GM23338 (cell line): Measurements from ENCODE around the gene CNNM2. TPM values are rescaled to one million over a fixed set of nuclear protein-coding genes. Genes with fewer than 3 reads are reported as not detected.

Source experiments
- ATAC-seq: fragments of 200-7000 bp; cut with Tn5 transposase; 3 replicates; pipeline ENCODE4 v1.9.1; 2020
- DNase-seq: peaks from one replicate; pipeline ENCODE4 v3.0.0-alpha.2; 2015; ENCODE audit warnings: low spot score
- H2AFZ ChIP-seq: fragments of 200-600 bp; sonication (generic); 2 replicates; pipeline ENCODE4 v1.8.0; 2016; ENCODE audit warnings: antibody characterized with exemption, mild to moderate bottlenecking, moderate library complexity
- H3F3A ChIP-seq: fragments of 200-600 bp; sonication (generic); replicated peaks from 2 replicates; pipeline ENCODE4 v1.8.0; 2017; ENCODE audit warnings: antibody characterized with exemption, mixed run types, low read depth
- H3K27ac ChIP-seq: fragments of 200-600 bp; sonication (generic); 2 replicates; pipeline ENCODE4 v1.6.1; 2016; ENCODE audit warnings: low read depth
- H3K27me3 ChIP-seq: fragments of 200-600 bp; sonication (generic); 2 replicates; pipeline ENCODE4 v1.8.0; 2016; ENCODE audit warnings: mild to moderate bottlenecking, mixed run types, moderate library complexity; ENCODE audit not compliant: insufficient read depth
- H3K36me3 ChIP-seq: fragments of 200-600 bp; sonication (generic); 2 replicates; pipeline ENCODE4 v1.8.0; 2016; ENCODE audit warnings: mild to moderate bottlenecking; ENCODE audit not compliant: insufficient read depth
- H3K4me1 ChIP-seq: fragments of 200-600 bp; sonication (generic); 2 replicates; pipeline ENCODE4 v1.8.0; 2016; ENCODE audit warnings: mild to moderate bottlenecking, moderate library complexity; ENCODE audit not compliant: insufficient read depth
- H3K4me2 ChIP-seq: fragments of 200-600 bp; sonication (generic); 2 replicates; pipeline ENCODE4 v1.7.1; 2017; ENCODE audit warnings: mixed run types
- H3K4me3 ChIP-seq: fragments of 200-600 bp; sonication (generic); 2 replicates; pipeline ENCODE4 v1.6.1; 2016; ENCODE audit warnings: mixed run types
- H3K79me2 ChIP-seq: fragments of 200-600 bp; sonication (generic); replicated peaks from 2 replicates; pipeline ENCODE4 v1.8.0; 2017; ENCODE audit warnings: mild to moderate bottlenecking; ENCODE audit not compliant: insufficient read depth
- H3K9me2 ChIP-seq: fragments of 200-600 bp; sonication (generic); 2 replicates; pipeline ENCODE4 v1.8.0; 2017; ENCODE audit not compliant: insufficient read depth
- H4K20me1 ChIP-seq: fragments of 200-600 bp; sonication (generic); replicated peaks from 2 replicates; pipeline ENCODE4 v1.8.0; 2017; ENCODE audit warnings: mild to moderate bottlenecking; ENCODE audit not compliant: insufficient read depth
- H3K27ac Mint-ChIP-seq: 2 replicates; pipeline ENCODE4 v1.8.0; 2020; ENCODE audit warnings: inconsistent platforms, mild to moderate bottlenecking, moderate library complexity, mixed read lengths
- H3K27me3 Mint-ChIP-seq: 3 replicates; pipeline ENCODE4 v1.8.0; 2022; ENCODE audit warnings: low read depth, mild to moderate bottlenecking, moderate library complexity, mixed read lengths, inconsistent platforms; ENCODE audit not compliant: insufficient read depth, poor library complexity
- H3K36me3 Mint-ChIP-seq: 3 replicates; pipeline ENCODE4 v1.8.0; 2021; ENCODE audit warnings: low read depth, mild to moderate bottlenecking, inconsistent platforms, moderate library complexity, mixed read lengths
- H3K4me1 Mint-ChIP-seq: 3 replicates; pipeline ENCODE4 v1.8.0; 2020; ENCODE audit warnings: mild to moderate bottlenecking, inconsistent platforms, mixed read lengths
- H3K4me3 Mint-ChIP-seq: 3 replicates; pipeline ENCODE4 v1.8.0; 2021; ENCODE audit warnings: moderate library complexity, mild to moderate bottlenecking, inconsistent platforms, mixed read lengths
- H3K9me3 Mint-ChIP-seq: 3 replicates; pipeline ENCODE4 v1.8.0; 2020; ENCODE audit warnings: moderate library complexity, mild to moderate bottlenecking, inconsistent platforms, mixed read lengths
- CREB1 ChIP-seq: fragments of 250-450 bp; sonication (Bioruptor Pico); IDR thresholded peaks from 2 replicates; pipeline ENCODE4 v1.5.0; 2020; ENCODE audit warnings: low read depth, mild to moderate bottlenecking, moderate library complexity
- CTCF ChIP-seq, 2 experiments: fragments of 200-600 bp in 1 of 2; sonication (generic) in 1 of 2; conservative IDR thresholded peaks; 2 replicates each; pipeline versions ENCODE4 v1.5.1 to v1.6.1; 2016 to 2017; ENCODE audit warnings: antibody characterized with exemption in 2 of 2, low read depth in 2 of 2, mild to moderate bottlenecking in 2 of 2, moderate library complexity in 1 of 2
- EZH2 ChIP-seq: fragments of 200-600 bp; sonication (generic); IDR thresholded peaks from one replicate; pipeline ENCODE4 v1.8.0; 2017; ENCODE audit warnings: antibody characterized with exemption, mild to moderate bottlenecking, low read depth; ENCODE audit not compliant: unreplicated experiment
- EZH2phosphoT487 ChIP-seq: fragments of 200-600 bp; sonication (generic); IDR thresholded peaks from one replicate; pipeline ENCODE4 v1.8.1; 2018; ENCODE audit warnings: antibody characterized with exemption; ENCODE audit not compliant: unreplicated experiment
- ZNF331 ChIP-seq: fragments of 250-450 bp; sonication (Bioruptor Pico); IDR thresholded peaks from 2 replicates; pipeline ENCODE4 v1.5.0; 2020; ENCODE audit warnings: low read depth, mild to moderate bottlenecking, moderate library complexity
- polyA plus RNA-seq: library from polyadenylated mRNA; unstranded; fragments of >200 nt; fragmentation: Nextera tagmentation; extraction: Ambion mirVana; gene quantifications from 2 replicates; pipeline ENCODE4 v1.2.1, GENCODE V29; 2016
- small RNA-seq: library from RNA; depleted of rRNA; stranded (forward); fragments of <200 nt; gene quantifications from one replicate; pipeline ENCODE3, GENCODE V24; 2014; ENCODE audit warnings: low replicate concordance
- total RNA-seq: library from RNA; depleted of rRNA; stranded (reverse); fragments of >200 nt; shearing (Covaris generic); gene quantifications from 2 replicates; pipeline ENCODE4 v1.2.3, GENCODE V29; 2014; rRNA removed

The CNNM2 gene
- total and polyA plus RNA-seq, 2 experiments from 2014 or later: 4.5 to 31.3 TPM

GRCh38 chr10:103139803-103140202, 221.7 kb downstream of the CNNM2 start:
- Histone ChIP-seq H3K4me1 (no peaks in the 10 kb centered on the region), H3F3A (no peaks in the 10 kb centered on the region), H3K27me3 (no peaks in the 10 kb centered on the region), H3K79me2 (peaks cover 10% of the 10 kb centered on the region; the same call in 1 of the 2 replicates), H3K4me3 (no peak overlapping the region), H3K4me2 (no peak overlapping the region), H3K36me3 (peaks cover 5% of the 10 kb centered on the region), H2AFZ (no peak overlapping the region), H4K20me1 (no peaks in the 10 kb centered on the region), H3K27ac (no peak overlapping the region), H3K9me2 (no peaks in the 10 kb centered on the region)
- H3K27me3 Mint-ChIP-seq: no peaks in the 10 kb centered on the region
- H3K36me3 Mint-ChIP-seq: peaks cover 31% of the 10 kb centered on the region
- DNase-seq: no peak
- no peak overlapping the region for H3K4me3 Mint-ChIP-seq
- no peak for TF ChIP-seq EZH2
- no peak for TF ChIP-seq ZNF331
- TF ChIP-seq EZH2phosphoT487: no peak
- no peak for TF ChIP-seq CTCF (conservative IDR thresholded peaks at IDR 0.05; ENCODE audit: low read depth in 2 of 2)
- no peak for TF ChIP-seq CREB1 (CRISPR knock-in tag)
- H3K9me3 Mint-ChIP-seq: peaks cover 10% of the 10 kb centered on the region
- ATAC-seq: no peak
- H3K4me1 Mint-ChIP-seq: no peaks in the 10 kb centered on the region; the same call in 1 of the 3 replicates
- H3K27ac Mint-ChIP-seq: peak overlapping the region; percentile 18

Small RNA genes lying within 50 kb of the gene (small RNA-seq; reads per million reads assigned to genes)
- gene AS3MT (not detected), gene RF00026 (not detected), gene RF02271 (not detected)

Other genes starting within 250 kb of the CNNM2 start
- gene ARL3, start 203.9 kb upstream of the CNNM2 start, total RNA-seq: 8.5 and 9.4 TPM in 2 replicates
- 22.6 and 23.0 TPM in 2 replicates for gene ARL3, start 203.9 kb upstream of the CNNM2 start, polyA plus RNA-seq
- gene SFXN2, start 203.7 kb upstream of the CNNM2 start, total RNA-seq: 5.7 and 9.1 TPM in 2 replicates
- gene SFXN2, start 203.7 kb upstream of the CNNM2 start, polyA plus RNA-seq: 6.2 and 7.2 TPM in 2 replicates
- 48.5 and 55.7 TPM in 2 replicates for gene WBP1L, start 174.3 kb upstream of the CNNM2 start, total RNA-seq
- gene WBP1L, start 174.3 kb upstream of the CNNM2 start, polyA plus RNA-seq: 5.1 and 7.0 TPM in 2 replicates
- gene CYP17A1, start 80.9 kb upstream of the CNNM2 start, total RNA-seq: not detected in 2 replicates
- not detected in 2 replicates for gene CYP17A1, start 80.9 kb upstream of the CNNM2 start, polyA plus RNA-seq
- 5.6 and 6.0 TPM in 2 replicates for gene BORCS7, start 64.0 kb upstream of the CNNM2 start, total RNA-seq
- 7.8 and 9.0 TPM in 2 replicates for gene BORCS7, start 64.0 kb upstream of the CNNM2 start, polyA plus RNA-seq
- gene AS3MT, start 48.8 kb upstream of the CNNM2 start, total RNA-seq: 8.8 and 10.5 TPM in 2 replicates
- gene AS3MT, start 48.8 kb upstream of the CNNM2 start, polyA plus RNA-seq: 6.3 and 7.2 TPM in 2 replicates